Peyer's patch (tissue), 4 donors: ENCODE measurements around the gene TFCP2L1.

Experiments used
- POLR2A ChIP-seq, 2 donors: fragments of 450-650 bp; IDR thresholded peaks; one replicate each; pipeline ENCODE4 v1.5.1; 2017; ENCODE audit warnings: antibody characterized with exemption in 2 of 2, mild to moderate bottlenecking in 2 of 2, moderate library complexity in 2 of 2
- TF ChIP-seq, protein P1 (sequence below), 6 experiments: fragments of 450-650 bp in 4 of 6; fragments of 200-600 bp in 2 of 6; sonication (generic) in 1 of 6; IDR thresholded peaks; one replicate each; pipeline ENCODE4 v1.5.1; 2017 to 2019; ENCODE audit warnings: antibody characterized with exemption in 6 of 6, mild to moderate bottlenecking in 3 of 6, moderate library complexity in 1 of 6

DNA sequence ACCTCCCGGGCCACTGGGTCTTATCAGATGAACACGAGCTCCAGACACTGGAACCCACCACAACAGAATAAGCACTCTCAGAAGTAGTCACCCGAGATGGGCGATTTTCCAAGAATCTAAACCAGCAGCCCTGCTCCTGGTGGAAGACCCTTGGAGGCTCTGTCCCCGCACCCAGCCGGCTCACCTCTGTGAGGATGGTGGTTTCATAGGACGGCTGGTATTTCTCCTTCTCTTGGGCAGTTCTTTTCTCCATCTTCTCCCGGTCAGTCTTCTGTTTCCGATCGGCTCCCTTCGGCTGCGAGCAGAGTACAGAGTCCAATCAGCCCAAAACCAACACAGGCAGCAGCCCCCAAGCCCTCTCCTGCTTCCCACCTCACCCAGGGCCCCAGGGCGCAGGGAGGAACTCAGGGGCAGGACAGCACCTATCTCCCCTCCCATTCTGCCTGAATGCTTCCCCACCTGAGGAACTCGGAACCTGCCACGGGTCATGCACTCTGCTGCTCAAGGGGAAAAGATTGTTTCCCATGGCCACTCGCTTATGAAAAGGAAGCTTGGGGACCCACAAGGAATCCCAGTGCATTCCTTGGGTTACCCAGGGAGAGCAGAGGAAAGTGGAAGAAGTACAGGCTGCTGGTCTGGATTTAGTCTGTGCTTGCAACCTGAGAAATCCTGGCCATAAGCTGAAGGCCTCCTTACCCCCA is 42.7 kb downstream of the TFCP2L1 start:
- TF ChIP-seq, protein P1, sequence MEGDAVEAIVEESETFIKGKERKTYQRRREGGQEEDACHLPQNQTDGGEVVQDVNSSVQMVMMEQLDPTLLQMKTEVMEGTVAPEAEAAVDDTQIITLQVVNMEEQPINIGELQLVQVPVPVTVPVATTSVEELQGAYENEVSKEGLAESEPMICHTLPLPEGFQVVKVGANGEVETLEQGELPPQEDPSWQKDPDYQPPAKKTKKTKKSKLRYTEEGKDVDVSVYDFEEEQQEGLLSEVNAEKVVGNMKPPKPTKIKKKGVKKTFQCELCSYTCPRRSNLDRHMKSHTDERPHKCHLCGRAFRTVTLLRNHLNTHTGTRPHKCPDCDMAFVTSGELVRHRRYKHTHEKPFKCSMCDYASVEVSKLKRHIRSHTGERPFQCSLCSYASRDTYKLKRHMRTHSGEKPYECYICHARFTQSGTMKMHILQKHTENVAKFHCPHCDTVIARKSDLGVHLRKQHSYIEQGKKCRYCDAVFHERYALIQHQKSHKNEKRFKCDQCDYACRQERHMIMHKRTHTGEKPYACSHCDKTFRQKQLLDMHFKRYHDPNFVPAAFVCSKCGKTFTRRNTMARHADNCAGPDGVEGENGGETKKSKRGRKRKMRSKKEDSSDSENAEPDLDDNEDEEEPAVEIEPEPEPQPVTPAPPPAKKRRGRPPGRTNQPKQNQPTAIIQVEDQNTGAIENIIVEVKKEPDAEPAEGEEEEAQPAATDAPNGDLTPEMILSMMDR (IDR thresholded peaks at IDR 0.05) = no peak
- TF ChIP-seq POLR2A (IDR thresholded peaks at IDR 0.05) = no peak
